Measurements from ENCODE around the gene NPTXR. TPM values are rescaled to one million over a fixed set of nuclear protein-coding genes. Genes with fewer than 3 reads are reported as not detected.

The NPTXR gene
- total and polyA plus RNA-seq, 8 donors: 0.46 to 19.6 (median 2.3) TPM

- H3K4me1 ChIP-seq: peaks cover 60 to 97% (median 79%) of the 10 kb centered on the region in 4 donors
- 83 to 92% (median 87%) methylated on average over 10 to 15 of the region's 15 CpGs for WGBS, 5 donors
- peak overlapping the region in 3 of 5 donors; percentile 59 to 80 (median 78) for H3K27ac ChIP-seq
- H3K4me3 ChIP-seq: no peak overlapping the region
- no peaks in the 10 kb centered on the region for H3K9me3 ChIP-seq
- H3K27me3 ChIP-seq: no peaks in the 10 kb centered on the region
- intact Hi-C loops (cut with DNase I; ENCODE audit: low total_unique reads): loop anchor here (5.0 to 10.0 kb wide), 2 partner anchors 139 to 256 kb away; no protein-coding TSS in a partner anchor
- TF ChIP-seq, protein P1, sequence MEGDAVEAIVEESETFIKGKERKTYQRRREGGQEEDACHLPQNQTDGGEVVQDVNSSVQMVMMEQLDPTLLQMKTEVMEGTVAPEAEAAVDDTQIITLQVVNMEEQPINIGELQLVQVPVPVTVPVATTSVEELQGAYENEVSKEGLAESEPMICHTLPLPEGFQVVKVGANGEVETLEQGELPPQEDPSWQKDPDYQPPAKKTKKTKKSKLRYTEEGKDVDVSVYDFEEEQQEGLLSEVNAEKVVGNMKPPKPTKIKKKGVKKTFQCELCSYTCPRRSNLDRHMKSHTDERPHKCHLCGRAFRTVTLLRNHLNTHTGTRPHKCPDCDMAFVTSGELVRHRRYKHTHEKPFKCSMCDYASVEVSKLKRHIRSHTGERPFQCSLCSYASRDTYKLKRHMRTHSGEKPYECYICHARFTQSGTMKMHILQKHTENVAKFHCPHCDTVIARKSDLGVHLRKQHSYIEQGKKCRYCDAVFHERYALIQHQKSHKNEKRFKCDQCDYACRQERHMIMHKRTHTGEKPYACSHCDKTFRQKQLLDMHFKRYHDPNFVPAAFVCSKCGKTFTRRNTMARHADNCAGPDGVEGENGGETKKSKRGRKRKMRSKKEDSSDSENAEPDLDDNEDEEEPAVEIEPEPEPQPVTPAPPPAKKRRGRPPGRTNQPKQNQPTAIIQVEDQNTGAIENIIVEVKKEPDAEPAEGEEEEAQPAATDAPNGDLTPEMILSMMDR (IDR thresholded peaks at IDR 0.05): no peak
- no peak for TF ChIP-seq POLR2AphosphoS5 (IDR thresholded peaks at IDR 0.05)
- no peak for TF ChIP-seq EP300 (IDR thresholded peaks at IDR 0.05)
- no peak for TF ChIP-seq POLR2A (IDR thresholded peaks at IDR 0.05)
- DNase-seq: no peak
- peaks cover 28 to 47% (median 46%) of the 10 kb centered on the region in 4 donors for H3K36me3 ChIP-seq
These were observed 22.2 kb upstream of the NPTXR start for GRCh38 chr22:38866024-38866398.

DNA sequence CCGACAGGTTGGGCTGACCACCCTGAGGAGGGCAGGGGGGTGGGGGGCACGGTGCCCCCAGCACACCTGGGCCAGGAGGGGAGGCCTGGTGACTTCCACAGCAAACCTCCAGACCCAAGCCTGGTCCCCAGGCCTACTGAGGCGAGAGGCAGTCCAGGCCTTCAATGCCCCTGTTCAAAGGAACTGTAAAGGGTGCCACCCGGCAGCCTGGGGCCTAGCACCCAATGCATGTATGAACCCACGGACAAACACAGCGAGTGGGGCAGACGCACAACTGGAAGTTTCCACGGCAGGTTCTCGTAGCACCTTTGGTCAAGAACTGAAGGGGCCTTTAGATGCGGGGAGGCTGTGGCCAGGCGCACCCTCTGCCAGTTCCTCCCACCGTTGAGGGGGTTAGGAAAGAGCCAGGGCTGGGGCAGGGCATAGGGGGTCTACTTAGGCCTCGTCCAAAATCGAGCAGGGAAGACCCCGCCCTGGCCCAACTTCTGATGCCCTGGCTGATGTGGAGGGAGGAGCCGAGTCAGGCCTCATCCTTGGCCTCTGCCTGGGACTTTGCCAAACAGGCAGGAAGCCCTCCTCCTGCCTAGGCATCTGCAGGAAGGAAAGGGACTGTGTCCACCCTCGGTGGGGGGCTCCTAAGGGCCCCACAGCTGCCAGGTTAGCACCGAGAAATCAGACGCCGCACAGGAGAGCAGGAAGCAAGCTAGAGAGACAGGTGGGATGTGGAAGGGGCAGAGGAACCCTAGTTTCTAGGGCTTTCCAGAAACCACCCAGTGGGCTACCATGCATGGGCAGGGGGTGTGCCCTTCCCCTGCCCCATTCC lies 21.6 kb upstream of the NPTXR start:
- Histone ChIP-seq H3K9me3 (no peaks in the 10 kb centered on the region), H3K4me1 (peaks cover 54 to 94% (median 75%) of the 10 kb centered on the region in 4 donors), H3K4me3 (no peak overlapping the region), H3K27me3 (no peaks in the 10 kb centered on the region), H3K36me3 (peaks cover 28 to 47% (median 46%) of the 10 kb centered on the region in 4 donors), H3K27ac (peak overlapping the region in 4 of 5 donors; percentile 59 to 80 (median 70))
- intact Hi-C loops (cut with DNase I; ENCODE audit: low total_unique reads): loop anchor here (5.0 to 10.0 kb wide), 2 partner anchors 139 to 257 kb away; no protein-coding TSS in a partner anchor
- WGBS, 5 donors: 72 to 81% (median 80%) methylated on average over 15 to 20 of the region's 20 CpGs
- TF ChIP-seq POLR2A (IDR thresholded peaks at IDR 0.05) (no peak), POLR2AphosphoS5 (IDR thresholded peaks at IDR 0.05) (no peak), EP300 (IDR thresholded peaks at IDR 0.05) (no peak)
- TF ChIP-seq, protein P1 (IDR thresholded peaks at IDR 0.05): no peak
- no peak for DNase-seq

DNA sequence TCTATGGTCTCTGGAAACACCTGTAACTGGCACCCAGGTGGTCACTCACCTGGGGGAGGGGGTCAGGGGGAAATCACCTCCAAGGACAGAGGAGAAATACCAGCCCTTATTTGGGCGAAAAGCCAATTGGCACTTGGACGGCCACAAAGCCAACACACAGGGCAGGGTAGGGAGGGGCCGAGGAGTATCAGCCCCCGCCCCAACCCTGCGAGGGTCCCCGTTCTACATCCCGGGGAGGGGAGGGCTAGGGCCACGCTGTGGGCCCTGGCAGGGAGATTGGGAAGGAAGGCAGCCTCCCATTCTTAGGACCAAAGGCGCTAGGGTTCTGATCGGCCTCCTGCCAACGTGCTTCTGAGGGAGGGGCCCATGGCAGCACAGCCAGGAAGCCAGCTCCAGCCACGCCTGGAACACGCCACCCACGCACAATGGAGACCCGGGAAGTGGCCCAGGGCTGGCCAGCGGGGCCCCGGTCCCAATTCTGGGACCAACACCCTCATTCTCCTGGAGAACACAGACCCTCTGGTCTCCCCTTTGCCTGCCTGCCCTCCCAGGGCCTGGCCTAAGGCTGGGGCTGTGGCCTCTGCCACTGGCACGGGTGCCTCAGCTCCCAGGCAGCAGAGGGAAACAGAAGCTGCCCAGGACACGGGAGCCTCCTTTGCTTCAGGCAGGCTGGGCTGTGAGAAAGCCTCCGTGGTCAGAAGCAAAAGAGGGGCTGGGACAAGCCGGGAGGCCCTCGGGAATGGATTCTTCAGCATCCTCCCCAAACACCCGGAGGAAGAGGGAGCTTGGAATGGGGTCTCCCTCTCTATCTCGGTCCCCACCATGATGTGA lies 20.7 kb upstream of the NPTXR start:
- H3K27me3 ChIP-seq: no peaks in the 10 kb centered on the region
- TF ChIP-seq POLR2AphosphoS5 (IDR thresholded peaks at IDR 0.05) (peak in 1 of 3 donors; percentile 5), POLR2A (IDR thresholded peaks at IDR 0.05) (no peak)
- WGBS, 5 donors: 30 to 59% (median 33%) methylated on average over 14 to 24 of the region's 24 CpGs
- H3K4me1 ChIP-seq: peaks cover 46 to 91% (median 68%) of the 10 kb centered on the region in 4 donors
- H3K4me3 ChIP-seq: peak overlapping the region in 1 of 4 donors; percentile 2
- intact Hi-C loops (cut with DNase I; ENCODE audit: low total_unique reads): loop anchor here (5.0 to 10.0 kb wide), 2 partner anchors 140 to 258 kb away; no protein-coding TSS in a partner anchor
- H3K27ac ChIP-seq: peak overlapping the region in 4 of 5 donors; percentile 59 to 80 (median 70)
- DNase-seq: peak in 1 of 2 donors; percentile 70
- no peaks in the 10 kb centered on the region for H3K9me3 ChIP-seq
- H3K36me3 ChIP-seq: peaks cover 24 to 43% (median 42%) of the 10 kb centered on the region in 4 donors

DNA sequence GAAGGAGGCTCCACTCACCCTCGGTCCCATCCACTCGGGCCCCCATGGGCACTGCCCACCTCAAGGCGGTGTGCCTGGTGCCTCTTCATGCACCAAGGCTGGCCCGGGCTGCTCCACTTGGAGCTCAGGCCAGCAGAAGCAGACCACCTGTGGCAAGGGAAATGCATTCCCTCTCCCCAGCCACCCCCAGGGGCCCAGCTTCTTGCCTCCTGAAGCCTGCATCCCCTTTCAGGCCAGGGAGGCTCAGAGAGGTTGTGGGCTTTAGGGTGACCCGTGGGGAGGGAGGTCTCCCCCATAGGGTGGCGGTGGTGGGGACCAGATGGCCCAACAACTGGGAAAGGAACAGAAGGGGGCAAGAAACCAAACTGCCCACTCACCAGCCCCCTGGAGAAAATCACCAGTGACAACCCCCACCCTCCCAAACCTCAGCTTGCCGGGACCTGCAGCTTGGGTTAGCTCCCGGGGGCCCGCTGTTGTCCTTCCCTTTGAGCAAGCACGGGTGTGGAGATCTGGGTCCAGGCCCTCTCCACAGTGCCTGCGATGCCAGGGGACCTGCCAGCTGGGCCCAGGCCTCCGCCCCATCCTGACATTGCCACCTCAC lies 19.8 kb upstream of the NPTXR start:
- Histone ChIP-seq H3K4me1 (peaks cover 36 to 82% (median 59%) of the 10 kb centered on the region in 4 donors), H3K27me3 (no peaks in the 10 kb centered on the region), H3K4me3 (no peak overlapping the region), H3K9me3 (no peaks in the 10 kb centered on the region), H3K27ac (peak overlapping the region in 2 of 5 donors; percentile 59 to 78), H3K36me3 (peaks cover 21 to 40% (median 38%) of the 10 kb centered on the region in 4 donors)
- 69 to 83% (median 78%) methylated on average over 8 to 12 of the region's 12 CpGs for WGBS, 5 donors
- TF ChIP-seq POLR2AphosphoS5 (IDR thresholded peaks at IDR 0.05): no peak
- TF ChIP-seq EP300 (IDR thresholded peaks at IDR 0.05): no peak
- no peak for TF ChIP-seq POLR2A (IDR thresholded peaks at IDR 0.05)
- TF ChIP-seq, protein P1 (IDR thresholded peaks at IDR 0.05): no peak
- intact Hi-C loops (cut with DNase I; ENCODE audit: low total_unique reads): loop anchor here (10.0 kb wide), 1 partner anchor 141 kb away; no protein-coding TSS in a partner anchor
- DNase-seq: no peak
